ENCODE measurements around the gene PI4KA. TPM values are rescaled to one million over a fixed set of nuclear protein-coding genes. Genes with fewer than 3 reads are reported as not detected.

PI4KA gene
- total RNA-seq, 1 donor from 2014 or later = 24.4 TPM

GRCh38 chr22:20765938-20766337 is 92.7 kb downstream of the PI4KA start:
- no peak overlapping the region for H3K27ac ChIP-seq
- no peak for DNase-seq (ENCODE audit: low spot score)
- Mint-ChIP-seq H3K9me3 (no peaks in the 10 kb centered on the region), H3K27ac (no peak overlapping the region), H3K4me1 (no peaks in the 10 kb centered on the region), H3K36me3 (peaks cover 12% of the 10 kb centered on the region), H3K4me3 (no peak overlapping the region), H3K27me3 (ENCODE audit: insufficient read depth, low read depth) (peaks cover 3% of the 10 kb centered on the region)
- no peak for TF ChIP-seq CTCF (IDR thresholded peaks at IDR 0.05)
- TF ChIP-seq EZH2phosphoT487 (IDR thresholded peaks at IDR 0.05) = no peak
- H3K27me3 ChIP-seq = no peaks in the 10 kb centered on the region
- no peaks in the 10 kb centered on the region for H3K4me1 ChIP-seq
- no peak overlapping the region for H3K9ac ChIP-seq
- H3K9me3 ChIP-seq (ENCODE audit: low read depth) = no peaks in the 10 kb centered on the region
- no peaks in the 10 kb centered on the region for H4K20me1 ChIP-seq (ENCODE audit: low read depth)
- H3K4me3 ChIP-seq = no peak overlapping the region
- no peak overlapping the region for H2AFZ ChIP-seq (replicated peaks)
- H3K79me2 ChIP-seq (ENCODE audit: low read depth) = no peaks in the 10 kb centered on the region
- no peaks in the 10 kb centered on the region for H3K36me3 ChIP-seq
- no peak overlapping the region for H3K4me2 ChIP-seq
- no peaks in the 10 kb centered on the region for H3F3A ChIP-seq (ENCODE audit: low read depth)

- TF ChIP-seq CTCF (IDR thresholded peaks at IDR 0.05) (no peak), EZH2 (IDR thresholded peaks at IDR 0.05) (no peak), EZH2phosphoT487 (IDR thresholded peaks at IDR 0.05) (no peak)
- no peak overlapping the region for H3K4me2 ChIP-seq
- no peaks in the 10 kb centered on the region for H4K20me1 ChIP-seq (ENCODE audit: low read depth)
- H3K27me3 ChIP-seq = no peaks in the 10 kb centered on the region
- H3K4me3 ChIP-seq = no peak overlapping the region
- no peak overlapping the region for H2AFZ ChIP-seq (replicated peaks)
- no peaks in the 10 kb centered on the region for H3K9me3 ChIP-seq (ENCODE audit: low read depth)
- no peak overlapping the region for H3K27ac ChIP-seq
- H3F3A ChIP-seq (ENCODE audit: low read depth) = no peaks in the 10 kb centered on the region
- H3K36me3 ChIP-seq = no peaks in the 10 kb centered on the region
- Mint-ChIP-seq H3K4me3 (no peak overlapping the region), H3K4me1 (no peaks in the 10 kb centered on the region), H3K27ac (no peak overlapping the region), H3K9me3 (no peaks in the 10 kb centered on the region), H3K27me3 (ENCODE audit: insufficient read depth, low read depth) (peaks cover 3% of the 10 kb centered on the region), H3K36me3 (peaks cover 12% of the 10 kb centered on the region)
- no peaks in the 10 kb centered on the region for H3K79me2 ChIP-seq (ENCODE audit: low read depth)
- no peak overlapping the region for H3K9ac ChIP-seq
- H3K4me1 ChIP-seq = no peaks in the 10 kb centered on the region
- DNase-seq (ENCODE audit: low spot score) = no peak
Observed at GRCh38 chr22:20764729-20765128, 93.9 kb downstream of the PI4KA start.

- H3K27me3 Mint-ChIP-seq (ENCODE audit: insufficient read depth, low read depth) = peaks cover 3% of the 10 kb centered on the region
- no peak overlapping the region for H3K4me2 ChIP-seq
- TF ChIP-seq CTCF (IDR thresholded peaks at IDR 0.05) (no peak), EZH2phosphoT487 (IDR thresholded peaks at IDR 0.05) (no peak), EZH2 (IDR thresholded peaks at IDR 0.05) (no peak)
- no peak overlapping the region for H3K9ac ChIP-seq
- H3K79me2 ChIP-seq (ENCODE audit: low read depth) = no peaks in the 10 kb centered on the region
- H3K4me1 ChIP-seq = no peaks in the 10 kb centered on the region
- H3K36me3 Mint-ChIP-seq = peaks cover 12% of the 10 kb centered on the region
- H3K4me1 Mint-ChIP-seq = no peaks in the 10 kb centered on the region
- H3K4me3 ChIP-seq = no peak overlapping the region
- no peaks in the 10 kb centered on the region for H4K20me1 ChIP-seq (ENCODE audit: low read depth)
- H2AFZ ChIP-seq (replicated peaks) = no peak overlapping the region
- H3F3A ChIP-seq (ENCODE audit: low read depth) = no peaks in the 10 kb centered on the region
- no peaks in the 10 kb centered on the region for H3K27me3 ChIP-seq
- no peaks in the 10 kb centered on the region for H3K9me3 Mint-ChIP-seq
- no peak for DNase-seq (ENCODE audit: low spot score)
- H3K36me3 ChIP-seq = no peaks in the 10 kb centered on the region
- H3K27ac Mint-ChIP-seq = no peak overlapping the region
- H3K27ac ChIP-seq = no peak overlapping the region
- H3K9me3 ChIP-seq (ENCODE audit: low read depth) = no peaks in the 10 kb centered on the region
- H3K4me3 Mint-ChIP-seq = no peak overlapping the region
Observed at GRCh38 chr22:20764471-20764720, 94.2 kb downstream of the PI4KA start.

Data from neural progenitor cell (in vitro differentiated cells).